ENCODE measurements around the gene SNRPD2. TPM values are rescaled to one million over a fixed set of nuclear protein-coding genes. Genes with fewer than 3 reads are reported as not detected.
A peak's percentile ranks its signal among the peaks of the same experiment; 100 is the strongest.
"Not testable (repeated sequence)": the region's sequence is repeated elsewhere in the genome, so short reads cannot be mapped to it uniquely, and the experiment has no call there.

SNRPD2 gene
- total and polyA plus RNA-seq, 3 donors from 2014 or later: 111 to 242 (median 128) TPM

GRCh38 chr19:45730368-45731288, 38.9 kb upstream of the SNRPD2 start, which contains the start of gene FBXO46:
Gene FBXO46, minus strand, starts transcription at chr19:45730896. Its CDS starts 17,401 bp downstream, at chr19:45713495.
- Histone ChIP-seq H3K4me3 (peak within 1 kb of the TSS; percentile 65 to 91), H3K27me3 (no peaks in the 10 kb centered on the region), H3K4me1 (peaks cover 19% of the 10 kb centered on the region), H3K9me3 (no peaks in the 10 kb centered on the region), H3K36me3 (ENCODE audit: low read depth, missing control alignments) (no peaks in the 10 kb centered on the region), H3K27ac (peak within 1 kb of the TSS; percentile 49 to 78)
- intact Hi-C loops (cut with DNase I; ENCODE audit: low total_unique reads): no loop called here
- 1 to 2% methylated on average over 47 of the region's 48 CpGs for WGBS, 2 donors
- no peak for TF ChIP-seq POLR2A (IDR thresholded peaks at IDR 0.05)
- TF ChIP-seq CTCF (IDR thresholded peaks at IDR 0.05): no peak
- DNase-seq: peak; percentile 98

- H3K27me3 ChIP-seq: no peaks in the 10 kb centered on the region
- H3K36me3 ChIP-seq (ENCODE audit: low read depth, missing control alignments): no peaks in the 10 kb centered on the region
- peak; percentile 37 for DNase-seq
- H3K27ac ChIP-seq: peak overlapping the region; percentile 49 to 78
- peak overlapping the region; percentile 65 to 91 for H3K4me3 ChIP-seq
- TF ChIP-seq POLR2A (IDR thresholded peaks at IDR 0.05) (no peak), CTCF (IDR thresholded peaks at IDR 0.05) (no peak)
- WGBS, 2 donors: 2 to 5% methylated on average over 10 of the region's 10 CpGs
- intact Hi-C loops (cut with DNase I; ENCODE audit: low total_unique reads): no loop called here
- H3K4me1 ChIP-seq: peaks cover 19% of the 10 kb centered on the region
- no peaks in the 10 kb centered on the region for H3K9me3 ChIP-seq
These were observed 38.1 kb upstream of the SNRPD2 start for GRCh38 chr19:45729800-45730290.

- H3K27me3 ChIP-seq; DNase-seq; H3K36me3 ChIP-seq (ENCODE audit: low read depth, missing control alignments); H3K4me3 ChIP-seq; H3K9me3 ChIP-seq; intact Hi-C loops (cut with DNase I; ENCODE audit: low total_unique reads): not testable (repeated sequence)
- 93 to 94% methylated on average over 18 of the region's 18 CpGs for WGBS, 2 donors
- Histone ChIP-seq H3K27ac (peak overlapping the region in 1 of 2 donors; percentile 78), H3K4me1 (peaks cover 19% of the 10 kb centered on the region)
These were observed 36.9 kb upstream of the SNRPD2 start for GRCh38 chr19:45728683-45729082.

- H3K9me3 ChIP-seq; H3K4me3 ChIP-seq; DNase-seq; H3K36me3 ChIP-seq (ENCODE audit: low read depth, missing control alignments); H3K27ac ChIP-seq; H3K27me3 ChIP-seq; intact Hi-C loops (cut with DNase I; ENCODE audit: low total_unique reads); H3K4me1 ChIP-seq: not testable (repeated sequence)
- 95 to 98% methylated on average over 11 of the region's 11 CpGs for WGBS, 2 donors
These were observed 28.3 kb upstream of the SNRPD2 start for GRCh38 chr19:45720065-45720464.

GRCh38 chr19:45717983-45718650, 26.4 kb upstream of the SNRPD2 start:
- 46 to 51% methylated on average over 11 to 12 of the region's 12 CpGs for WGBS, 2 donors
- TF ChIP-seq CTCF (IDR thresholded peaks at IDR 0.05): no peak
- no peak for TF ChIP-seq POLR2A (IDR thresholded peaks at IDR 0.05)
- DNase-seq: peak; percentile 41
- H3K9me3 ChIP-seq: no peaks in the 10 kb centered on the region
- peak overlapping the region; percentile 87 to 94 for H3K27ac ChIP-seq
- peaks cover 9% of the 10 kb centered on the region for H3K4me1 ChIP-seq
- no peaks in the 10 kb centered on the region for H3K36me3 ChIP-seq (ENCODE audit: low read depth, missing control alignments)
- intact Hi-C loops (cut with DNase I; ENCODE audit: low total_unique reads): no loop called here
- peak overlapping the region; percentile 51 to 80 for H3K4me3 ChIP-seq
- H3K27me3 ChIP-seq: no peaks in the 10 kb centered on the region

All from testis (tissue), 3 donors.